SH-SY5Y (cell line): ENCODE results near the gene ANKMY2.

ENCODE experiments used
- GATA2 ChIP-seq: IDR thresholded peaks from 2 replicates; pipeline ENCODE4 v1.6.1; 2011; ENCODE audit warnings: mild to moderate bottlenecking, low read depth, low read length
- GATA3 ChIP-seq: IDR thresholded peaks from 2 replicates; pipeline ENCODE4 v1.6.1; 2011; ENCODE audit warnings: low read depth, mild to moderate bottlenecking, low read length, moderate library complexity

DNA sequence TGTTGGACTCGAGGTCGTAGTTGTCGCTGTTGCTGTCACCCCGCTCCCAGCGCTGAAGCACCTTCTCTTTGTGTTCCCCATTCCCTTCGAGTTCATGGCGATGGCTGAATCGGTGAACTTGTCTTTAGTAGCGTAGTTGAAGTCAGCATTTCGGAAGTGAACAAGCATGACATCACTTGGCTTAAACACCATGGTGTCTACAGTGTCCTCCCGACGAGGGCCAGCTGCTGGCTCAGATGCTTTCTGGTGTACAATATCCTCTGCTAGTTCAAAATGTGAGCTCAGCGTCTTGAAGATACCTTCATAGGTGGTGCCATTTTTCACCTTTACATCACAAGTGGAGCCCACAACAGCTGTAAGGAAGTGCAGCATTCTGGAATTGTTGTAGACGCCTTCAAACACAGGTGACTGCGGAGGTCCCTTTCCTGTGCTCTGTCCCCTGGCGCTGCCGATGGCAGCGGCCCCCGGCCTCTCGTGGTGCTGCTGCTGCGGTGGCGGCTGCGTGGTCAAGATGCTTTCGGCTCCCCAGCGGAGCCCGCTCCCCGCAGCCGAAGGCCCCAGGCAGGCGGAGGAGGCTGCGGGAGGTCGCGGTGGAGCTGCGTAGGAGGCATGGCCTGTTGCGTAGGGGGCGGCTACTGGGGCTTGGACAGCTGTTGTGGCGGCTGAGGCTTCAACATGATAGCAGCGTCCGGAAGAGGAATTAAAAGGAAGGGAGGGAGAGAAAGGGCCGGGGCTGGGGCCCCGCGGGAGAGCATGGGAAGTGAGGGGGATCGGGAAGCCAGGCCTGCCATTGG lies 59.3 kb downstream of the ANKMY2 start:
- TF ChIP-seq GATA2 (no peak), GATA3 (no peak)
